GM12865 (cell line): ENCODE data around the gene DNAJC7.

ENCODE experiments used
- DNase-seq: peaks from one replicate; pipeline ENCODE4 v3.0.0; 2010; ENCODE audit warnings: low read depth
- H3K4me3 ChIP-seq: 2 replicates; pipeline ENCODE4 v1.5.1; 2011; ENCODE audit warnings: mild to moderate bottlenecking, low read depth, low read length, control low read depth
- TF ChIP-seq, protein P1 (sequence below): IDR thresholded peaks from 2 replicates; pipeline ENCODE4 v1.5.1; 2011; ENCODE audit warnings: low read length, control low read depth, low read depth, inconsistent platforms; ENCODE audit not compliant: insufficient read depth; ENCODE audit errors: missing control alignments

The DNAJC7 gene

DNA sequence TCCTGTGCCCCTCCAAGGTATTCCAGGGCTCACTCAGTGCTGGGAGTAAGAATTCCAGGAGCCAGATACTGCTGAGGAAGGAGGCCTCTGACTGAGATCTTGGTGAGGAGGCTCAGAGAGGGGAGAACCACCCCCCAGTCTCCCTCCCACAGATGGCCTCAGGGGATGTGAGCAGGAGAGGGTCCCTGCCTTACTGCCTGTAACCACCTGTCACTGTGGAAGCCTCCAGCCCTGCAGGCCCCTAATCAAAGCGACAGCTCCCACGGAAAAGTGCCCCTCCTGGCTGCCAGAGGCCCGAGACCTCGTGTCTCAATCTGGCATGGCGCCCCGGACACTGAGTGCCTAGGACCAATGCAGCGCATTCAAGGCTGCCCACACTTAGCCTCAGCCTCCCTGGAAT, 40.8 kb upstream of the DNAJC7 start:
- no peak overlapping the region for H3K4me3 ChIP-seq
- DNase-seq, result no peak
- TF ChIP-seq, protein P1, sequence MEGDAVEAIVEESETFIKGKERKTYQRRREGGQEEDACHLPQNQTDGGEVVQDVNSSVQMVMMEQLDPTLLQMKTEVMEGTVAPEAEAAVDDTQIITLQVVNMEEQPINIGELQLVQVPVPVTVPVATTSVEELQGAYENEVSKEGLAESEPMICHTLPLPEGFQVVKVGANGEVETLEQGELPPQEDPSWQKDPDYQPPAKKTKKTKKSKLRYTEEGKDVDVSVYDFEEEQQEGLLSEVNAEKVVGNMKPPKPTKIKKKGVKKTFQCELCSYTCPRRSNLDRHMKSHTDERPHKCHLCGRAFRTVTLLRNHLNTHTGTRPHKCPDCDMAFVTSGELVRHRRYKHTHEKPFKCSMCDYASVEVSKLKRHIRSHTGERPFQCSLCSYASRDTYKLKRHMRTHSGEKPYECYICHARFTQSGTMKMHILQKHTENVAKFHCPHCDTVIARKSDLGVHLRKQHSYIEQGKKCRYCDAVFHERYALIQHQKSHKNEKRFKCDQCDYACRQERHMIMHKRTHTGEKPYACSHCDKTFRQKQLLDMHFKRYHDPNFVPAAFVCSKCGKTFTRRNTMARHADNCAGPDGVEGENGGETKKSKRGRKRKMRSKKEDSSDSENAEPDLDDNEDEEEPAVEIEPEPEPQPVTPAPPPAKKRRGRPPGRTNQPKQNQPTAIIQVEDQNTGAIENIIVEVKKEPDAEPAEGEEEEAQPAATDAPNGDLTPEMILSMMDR, result no peak

DNA sequence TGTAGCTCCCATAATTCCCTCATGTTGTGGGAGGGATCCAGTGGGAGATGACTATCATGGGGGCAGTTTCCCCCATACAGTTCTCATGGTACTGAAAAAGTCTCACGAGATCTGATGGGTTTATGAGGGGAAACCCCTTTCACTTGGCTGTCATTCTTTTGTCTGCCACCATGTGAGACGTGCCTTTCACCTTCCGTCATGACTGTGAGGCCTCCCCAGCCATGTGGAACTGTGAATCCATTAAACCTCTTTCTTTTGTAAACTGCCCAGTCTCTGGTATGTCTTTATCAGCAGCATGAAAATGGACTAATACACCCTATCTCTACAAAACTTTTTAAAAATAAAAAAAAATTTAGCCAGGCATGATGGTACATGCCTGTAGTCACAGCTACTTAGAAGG, 39.4 kb upstream of the DNAJC7 start:
- no peak overlapping the region for H3K4me3 ChIP-seq
- TF ChIP-seq, protein P1, result no peak
- DNase-seq, result no peak

DNA sequence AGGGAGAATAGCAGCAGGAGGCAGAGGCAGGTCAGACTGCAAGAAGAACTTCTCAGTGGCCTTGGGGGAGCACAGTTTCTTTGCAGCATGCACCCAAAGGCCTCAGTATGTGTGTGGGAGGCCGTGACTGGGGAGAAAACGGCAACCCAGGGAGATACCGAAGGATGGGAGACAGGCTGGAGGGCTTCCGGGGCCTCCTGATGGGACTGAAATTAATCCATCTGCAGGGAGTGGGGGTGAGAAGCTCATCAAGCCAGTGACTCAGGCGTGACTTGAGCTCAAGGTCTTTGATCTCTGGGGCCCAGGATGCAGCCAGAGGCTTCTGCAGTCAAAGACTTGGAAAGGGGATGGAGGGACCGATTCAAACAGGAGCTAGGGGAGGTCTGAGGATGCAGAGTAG, 38.3 kb upstream of the DNAJC7 start:
- H3K4me3 ChIP-seq, result no peak overlapping the region
- DNase-seq, result no peak
- TF ChIP-seq, protein P1, result no peak

DNA sequence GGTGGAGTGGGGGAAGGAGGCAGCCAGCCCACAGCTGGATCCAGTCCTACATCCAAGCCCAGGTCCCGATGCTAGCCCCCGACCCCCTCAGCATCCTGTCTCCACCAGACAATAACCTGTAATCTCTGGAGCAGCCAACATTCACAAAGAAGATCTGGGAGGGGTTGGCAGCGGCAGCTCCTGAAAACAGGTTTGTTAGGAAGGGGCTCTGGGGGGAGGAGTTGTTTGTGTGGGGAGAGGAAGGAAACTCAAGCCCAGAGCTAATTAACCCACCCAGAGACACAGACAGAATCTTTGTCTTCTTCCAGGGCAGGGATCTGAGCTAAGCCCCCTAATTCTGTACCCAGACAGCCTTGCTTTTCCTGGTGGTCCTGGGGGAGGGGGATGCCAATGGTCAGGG, 37.8 kb upstream of the DNAJC7 start:
- no peak for DNase-seq
- no peak overlapping the region for H3K4me3 ChIP-seq
- TF ChIP-seq, protein P1, result no peak

DNA sequence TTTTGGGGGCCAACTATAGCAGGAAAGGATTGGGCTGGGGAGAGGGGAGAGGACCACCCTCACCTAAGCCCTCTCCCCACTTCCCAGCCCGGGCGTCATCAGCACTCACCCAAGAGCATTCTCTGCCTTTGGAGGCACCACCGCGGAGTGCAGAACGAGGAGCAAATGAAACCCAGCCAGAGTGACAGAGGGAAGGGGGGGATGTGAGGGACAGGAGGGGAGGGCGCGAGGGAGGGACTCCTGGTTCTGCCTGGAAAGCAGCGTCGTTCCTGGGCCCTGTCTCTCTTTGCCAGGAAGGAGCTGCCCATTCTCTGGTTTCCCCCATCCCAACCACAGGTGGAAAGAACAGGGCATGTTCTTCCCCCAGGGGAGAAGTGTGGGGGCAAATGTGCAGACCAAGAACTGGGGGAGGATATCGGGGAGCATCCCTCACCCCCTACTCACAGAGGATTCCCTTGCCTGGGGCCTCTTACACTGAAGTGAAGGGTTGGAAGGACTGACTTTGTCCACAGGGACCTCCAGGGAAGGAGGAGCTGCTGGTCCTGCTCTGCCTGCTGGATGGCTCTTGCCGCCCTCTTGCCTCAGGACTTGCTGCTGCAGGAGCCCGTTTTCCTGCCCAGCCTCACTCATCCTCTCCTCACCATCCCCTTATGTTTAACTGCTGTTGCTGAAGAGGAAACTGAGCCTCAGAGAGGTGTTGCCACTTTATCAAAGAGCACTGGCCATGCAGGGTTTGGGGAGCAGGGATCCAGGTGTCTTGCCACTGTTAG, 36.7 kb upstream of the DNAJC7 start:
- TF ChIP-seq, protein P1, result no peak
- no peak for DNase-seq
- no peak overlapping the region for H3K4me3 ChIP-seq

DNA sequence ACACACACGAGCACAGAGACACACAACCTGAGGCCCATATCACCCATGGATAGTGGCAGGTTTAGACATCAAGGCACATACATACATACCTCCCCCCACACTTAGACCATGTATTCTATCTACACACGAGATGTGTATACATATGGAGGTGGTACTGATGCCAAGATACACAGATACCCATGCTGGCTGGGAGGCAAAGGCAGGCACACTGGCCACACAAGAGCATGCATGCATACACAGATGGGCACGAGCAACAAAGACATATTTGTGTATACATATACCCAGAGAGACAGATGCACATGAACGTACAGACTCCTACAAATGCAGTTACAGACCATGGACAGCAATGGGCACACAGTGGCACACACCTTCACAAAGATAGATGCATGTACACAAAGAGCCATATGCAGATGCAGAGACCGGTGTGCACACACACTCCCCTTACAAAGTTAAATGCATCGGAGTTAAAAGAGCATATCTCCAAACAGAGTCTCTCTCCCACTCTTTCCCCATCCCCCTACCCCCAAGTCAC, 35.2 kb upstream of the DNAJC7 start:
- no peak overlapping the region for H3K4me3 ChIP-seq
- DNase-seq, result no peak
- TF ChIP-seq, protein P1, result no peak

DNA sequence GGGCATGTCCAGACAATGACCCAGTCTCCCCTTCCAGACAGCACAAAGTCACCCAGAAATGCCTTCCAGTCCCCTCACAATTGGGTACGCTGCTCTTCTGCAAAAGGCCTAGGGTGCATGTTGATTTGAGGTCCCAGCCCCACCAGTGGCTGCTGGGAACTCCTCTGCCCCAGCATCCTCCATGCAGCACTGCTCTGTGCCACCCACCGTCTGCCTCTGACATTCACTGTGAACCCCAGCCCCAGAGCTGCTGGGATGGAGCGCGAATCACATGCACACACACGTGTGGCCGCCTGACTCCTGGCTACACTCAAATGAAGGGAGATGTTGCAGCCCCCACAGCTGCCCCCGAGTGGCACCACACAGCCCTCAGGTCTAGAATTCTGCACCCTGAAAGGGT, 34.4 kb upstream of the DNAJC7 start:
- TF ChIP-seq, protein P1, result no peak
- H3K4me3 ChIP-seq, result no peak overlapping the region
- no peak for DNase-seq
